ENCODE measurements around the gene SLC39A11. TPM values are rescaled to one million over a fixed set of nuclear protein-coding genes. Genes with fewer than 3 reads are reported as not detected.
A peak's percentile ranks its signal among the peaks of the same experiment; 100 is the strongest.

The SLC39A11 gene
- total RNA-seq, 1 experiment from 2014 or later, result 46.4 TPM

DNA sequence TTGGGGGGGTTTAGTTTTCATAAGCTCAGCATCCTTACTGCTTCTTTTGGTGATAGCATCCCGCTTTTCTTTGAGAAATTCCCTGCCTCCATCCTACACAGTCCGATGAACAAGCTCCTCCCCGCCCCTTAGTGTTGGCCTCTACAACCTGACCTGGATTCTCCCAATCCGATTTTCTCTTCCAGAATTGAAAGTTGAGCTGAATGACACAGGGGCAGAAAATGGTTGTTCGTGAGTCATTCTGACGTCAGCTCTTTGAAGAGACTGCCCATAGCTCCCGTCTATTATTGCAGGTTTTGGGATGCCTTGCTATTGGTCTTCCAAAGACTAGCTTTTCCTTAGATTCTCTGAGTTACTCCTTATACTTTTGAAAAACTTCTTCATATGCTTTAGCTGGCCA is 279.7 kb downstream of the SLC39A11 start:
- POLR2A ChIA-PET, result no interaction called here
- ATAC-seq (peak; percentile 76), DNase-seq (ENCODE audit: low read depth, low spot score) (peak; percentile 51)
- no peak for TF ChIP-seq CEBPB (IDR thresholded peaks at IDR 0.05; ENCODE audit: low read depth)
- no peak for TF ChIP-seq ZNF274 (IDR thresholded peaks at IDR 0.05; ENCODE audit: low read depth, low read length)
- TF ChIP-seq, protein P1, sequence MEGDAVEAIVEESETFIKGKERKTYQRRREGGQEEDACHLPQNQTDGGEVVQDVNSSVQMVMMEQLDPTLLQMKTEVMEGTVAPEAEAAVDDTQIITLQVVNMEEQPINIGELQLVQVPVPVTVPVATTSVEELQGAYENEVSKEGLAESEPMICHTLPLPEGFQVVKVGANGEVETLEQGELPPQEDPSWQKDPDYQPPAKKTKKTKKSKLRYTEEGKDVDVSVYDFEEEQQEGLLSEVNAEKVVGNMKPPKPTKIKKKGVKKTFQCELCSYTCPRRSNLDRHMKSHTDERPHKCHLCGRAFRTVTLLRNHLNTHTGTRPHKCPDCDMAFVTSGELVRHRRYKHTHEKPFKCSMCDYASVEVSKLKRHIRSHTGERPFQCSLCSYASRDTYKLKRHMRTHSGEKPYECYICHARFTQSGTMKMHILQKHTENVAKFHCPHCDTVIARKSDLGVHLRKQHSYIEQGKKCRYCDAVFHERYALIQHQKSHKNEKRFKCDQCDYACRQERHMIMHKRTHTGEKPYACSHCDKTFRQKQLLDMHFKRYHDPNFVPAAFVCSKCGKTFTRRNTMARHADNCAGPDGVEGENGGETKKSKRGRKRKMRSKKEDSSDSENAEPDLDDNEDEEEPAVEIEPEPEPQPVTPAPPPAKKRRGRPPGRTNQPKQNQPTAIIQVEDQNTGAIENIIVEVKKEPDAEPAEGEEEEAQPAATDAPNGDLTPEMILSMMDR (IDR thresholded peaks at IDR 0.05 in 2 of 3, conservative IDR thresholded peaks at IDR 0.05 in 1 of 3; ENCODE audit: borderline replicate concordance in 1 of 3, insufficient read depth in 1 of 3, low read depth in 2 of 3, low read length in 2 of 3), result no peak
- no peak for TF ChIP-seq EGR1 (IDR thresholded peaks at IDR 0.05; ENCODE audit: low read depth)
- no peak; the same call in 1 of the 2 replicates for TF ChIP-seq SP1 (IDR thresholded peaks at IDR 0.05; ENCODE audit: low read depth)
- peak; percentile 54 for TF ChIP-seq JUND (IDR thresholded peaks at IDR 0.05)
- no peak for TF ChIP-seq POLR2A (IDR thresholded peaks at IDR 0.05; ENCODE audit: borderline replicate concordance, extremely low read depth, insufficient read depth, insufficient read length)
- TF ChIP-seq SIN3A (IDR thresholded peaks at IDR 0.05; ENCODE audit: low read depth), result no peak
- no peak for TF ChIP-seq YY1 (IDR thresholded peaks at IDR 0.05; ENCODE audit: extremely low read depth, insufficient replicate concordance, low read depth, low read length)
- no peak for TF ChIP-seq MAX (IDR thresholded peaks at IDR 0.05)
- TF ChIP-seq FOSL1 (IDR thresholded peaks at IDR 0.05; ENCODE audit: low read depth), result peak; percentile 84
- no peak for TF ChIP-seq ELF1 (IDR thresholded peaks at IDR 0.05; ENCODE audit: borderline replicate concordance, low read depth)
- TF ChIP-seq CBX3 (IDR thresholded peaks at IDR 0.05; ENCODE audit: low read depth), result no peak
- no TSS peak for BruUV-seq (replicated peaks)
- Histone ChIP-seq H3K4me2 (ENCODE audit: low read length) (peak overlapping the region; percentile 19), H3K27ac (ENCODE audit: low read depth, low read length) (no peak overlapping the region), H3K4me3 (replicated peaks in 1 of 2; ENCODE audit: low read depth in 1 of 2, low read length in 2 of 2) (no peak overlapping the region), H3K9me3 (ENCODE audit: control insufficient read depth in 1 of 2, insufficient read depth in 1 of 2, low read depth in 1 of 2, low read length in 2 of 2) (peaks cover 3 to 6% of the 10 kb centered on the region in 2 experiments; a peak in 2 of 4 replicates), H4K20me1 (ENCODE audit: insufficient read depth) (no peaks in the 10 kb centered on the region), H3K79me2 (ENCODE audit: insufficient read depth, low read length) (no peaks in the 10 kb centered on the region), H3K36me3 (ENCODE audit: control insufficient read depth in 1 of 2, insufficient read depth in 2 of 2, low read length in 2 of 2) (no peaks in the 10 kb centered on the region), H3K27me3 (ENCODE audit: insufficient read depth, low read length) (no peaks in the 10 kb centered on the region), H3K9me2 (ENCODE audit: insufficient read depth) (no peaks in the 10 kb centered on the region), H3K4me1 (ENCODE audit: control insufficient read depth in 1 of 2, insufficient read depth in 2 of 2, low read length in 2 of 2) (peaks cover 0 to 11% of the 10 kb centered on the region in 2 experiments; a peak in 2 of 4 replicates), H3K9ac (ENCODE audit: low read length) (no peak overlapping the region), H2AFZ (ENCODE audit: low read depth, low read length, poor library complexity, severe bottlenecking) (no peak overlapping the region)
- RAD21 ChIA-PET (ENCODE audit: low non-redundant PET in 1 of 2, low total read pairs in 2 of 2, uncharacterized antibody in 2 of 2, unreplicated experiment in 2 of 2), result no interaction called here
- intact Hi-C loops (cut with micrococcal nuclease), result no loop called here
- CTCF ChIA-PET, result no interaction called here
